Measurements from ENCODE around the gene FLT3. TPM values are rescaled to one million over a fixed set of nuclear protein-coding genes. Genes with fewer than 3 reads are reported as not detected.

The FLT3 gene
- total and polyA plus RNA-seq, 4 donors: 0.14 to 0.84 (median 0.42) TPM

GRCh38 chr13:28117689-28118377 lies 17.5 kb upstream of the FLT3 start:
- no peaks in the 10 kb centered on the region for H3K9me3 ChIP-seq (ENCODE audit: control insufficient read depth in 4 of 4, low read length in 3 of 4)
- TF ChIP-seq ZBTB33 (IDR thresholded peaks at IDR 0.05): no peak
- no peak overlapping the region for H3K27ac ChIP-seq (ENCODE audit: low read depth in 1 of 2, low read length in 2 of 2)
- H3K4me3 ChIP-seq (ENCODE audit: low read depth in 1 of 3, low read length in 3 of 3): no peak overlapping the region
- no peaks in the 10 kb centered on the region for H3K4me1 ChIP-seq (ENCODE audit: control insufficient read depth in 4 of 4, insufficient read depth in 4 of 4, low read length in 3 of 4)
- 67% methylated on average over 9 of the region's 9 CpGs for WGBS
- H3K27me3 ChIP-seq (ENCODE audit: control insufficient read depth in 4 of 4, insufficient read depth in 4 of 4, low read length in 3 of 4): peaks cover 0 to 2% (median 0%) of the 10 kb centered on the region in 4 donors
- DNase-seq (ENCODE audit: low spot score): no peak
- H3K36me3 ChIP-seq (ENCODE audit: control insufficient read depth in 4 of 4, insufficient read depth in 3 of 4, low read depth in 1 of 4, low read length in 3 of 4): no peaks in the 10 kb centered on the region
- H3K9ac ChIP-seq (ENCODE audit: low read depth in 1 of 2, low read length in 2 of 2): no peak overlapping the region

GRCh38 chr13:28116736-28117135 lies 16.4 kb upstream of the FLT3 start:
- no peak for DNase-seq (ENCODE audit: low spot score)
- H3K4me3 ChIP-seq (ENCODE audit: low read depth in 1 of 3, low read length in 3 of 3): no peak overlapping the region

More at GRCh38 chr13:28116736-28117135, 16.4 kb upstream of the FLT3 start:
- Histone ChIP-seq H3K9ac (ENCODE audit: low read depth in 1 of 2, low read length in 2 of 2) (no peak overlapping the region), H3K9me3 (ENCODE audit: control insufficient read depth in 4 of 4, low read length in 3 of 4) (no peaks in the 10 kb centered on the region), H3K4me1 (ENCODE audit: control insufficient read depth in 4 of 4, insufficient read depth in 4 of 4, low read length in 3 of 4) (no peaks in the 10 kb centered on the region), H3K36me3 (ENCODE audit: control insufficient read depth in 4 of 4, insufficient read depth in 3 of 4, low read depth in 1 of 4, low read length in 3 of 4) (no peaks in the 10 kb centered on the region), H3K27ac (ENCODE audit: low read depth in 1 of 2, low read length in 2 of 2) (no peak overlapping the region), H3K27me3 (ENCODE audit: control insufficient read depth in 4 of 4, insufficient read depth in 4 of 4, low read length in 3 of 4) (peaks cover 0 to 2% (median 0%) of the 10 kb centered on the region in 4 donors)
- 89% methylated on average over 1 of the region's 1 CpG for WGBS
- TF ChIP-seq FOXA2 (IDR thresholded peaks at IDR 0.05) (no peak), ZBTB33 (IDR thresholded peaks at IDR 0.05) (no peak), RAD21 (IDR thresholded peaks at IDR 0.05) (no peak), FOXA1 (IDR thresholded peaks at IDR 0.05) (no peak), GABPA (IDR thresholded peaks at IDR 0.05 in 1 of 2, conservative IDR thresholded peaks at IDR 0.05 in 1 of 2) (no peak), SP1 (IDR thresholded peaks at IDR 0.05) (no peak), RXRA (IDR thresholded peaks at IDR 0.05) (no peak), MAX (IDR thresholded peaks at IDR 0.05) (no peak)
- TF ChIP-seq, protein P1, sequence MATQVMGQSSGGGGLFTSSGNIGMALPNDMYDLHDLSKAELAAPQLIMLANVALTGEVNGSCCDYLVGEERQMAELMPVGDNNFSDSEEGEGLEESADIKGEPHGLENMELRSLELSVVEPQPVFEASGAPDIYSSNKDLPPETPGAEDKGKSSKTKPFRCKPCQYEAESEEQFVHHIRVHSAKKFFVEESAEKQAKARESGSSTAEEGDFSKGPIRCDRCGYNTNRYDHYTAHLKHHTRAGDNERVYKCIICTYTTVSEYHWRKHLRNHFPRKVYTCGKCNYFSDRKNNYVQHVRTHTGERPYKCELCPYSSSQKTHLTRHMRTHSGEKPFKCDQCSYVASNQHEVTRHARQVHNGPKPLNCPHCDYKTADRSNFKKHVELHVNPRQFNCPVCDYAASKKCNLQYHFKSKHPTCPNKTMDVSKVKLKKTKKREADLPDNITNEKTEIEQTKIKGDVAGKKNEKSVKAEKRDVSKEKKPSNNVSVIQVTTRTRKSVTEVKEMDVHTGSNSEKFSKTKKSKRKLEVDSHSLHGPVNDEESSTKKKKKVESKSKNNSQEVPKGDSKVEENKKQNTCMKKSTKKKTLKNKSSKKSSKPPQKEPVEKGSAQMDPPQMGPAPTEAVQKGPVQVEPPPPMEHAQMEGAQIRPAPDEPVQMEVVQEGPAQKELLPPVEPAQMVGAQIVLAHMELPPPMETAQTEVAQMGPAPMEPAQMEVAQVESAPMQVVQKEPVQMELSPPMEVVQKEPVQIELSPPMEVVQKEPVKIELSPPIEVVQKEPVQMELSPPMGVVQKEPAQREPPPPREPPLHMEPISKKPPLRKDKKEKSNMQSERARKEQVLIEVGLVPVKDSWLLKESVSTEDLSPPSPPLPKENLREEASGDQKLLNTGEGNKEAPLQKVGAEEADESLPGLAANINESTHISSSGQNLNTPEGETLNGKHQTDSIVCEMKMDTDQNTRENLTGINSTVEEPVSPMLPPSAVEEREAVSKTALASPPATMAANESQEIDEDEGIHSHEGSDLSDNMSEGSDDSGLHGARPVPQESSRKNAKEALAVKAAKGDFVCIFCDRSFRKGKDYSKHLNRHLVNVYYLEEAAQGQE (IDR thresholded peaks at IDR 0.05): no peak

All from liver (tissue), 9 donors.